NCI-H460 (cell line): Measurements from ENCODE around the gene ZNF222. TPM values are rescaled to one million over a fixed set of nuclear protein-coding genes. Genes with fewer than 3 reads are reported as not detected.

Source experiments
- DNase-seq: peaks from one replicate; pipeline ENCODE4 v3.0.0-alpha.2; 2016; ENCODE audit warnings: low read depth; ENCODE audit errors: extremely low read depth
- polyA plus RNA-seq: library from polyadenylated mRNA; depleted of rRNA; stranded (reverse); fragments of >200 nt; gene quantifications from 2 replicates; pipeline ENCODE4 v1.2.3, GENCODE V29; 2014; cell fraction: nucleus; rRNA removed
- total RNA-seq: library from RNA; depleted of rRNA; stranded (reverse); fragments of >200 nt; shearing (Covaris generic); gene quantifications from 2 replicates; pipeline ENCODE4 v1.2.3, GENCODE V29; 2014; rRNA removed

Gene ZNF222
- total RNA-seq, result 6.8 and 7.1 TPM in 2 replicates
- polyA plus RNA-seq, result 1.8 and 2.1 TPM in 2 replicates

GRCh38 chr19:44025217-44025936, at the start of gene ZNF222:
Gene ZNF222 (plus strand): TSS chr19:44025379. CDS start chr19:44025437, 58 bp downstream.
- peak; percentile 80 for DNase-seq

GRCh38 chr19:43976732-43977131, 48.4 kb upstream of the ZNF222 start:
- DNase-seq, result no peak

GRCh38 chr19:43983544-43983911, 41.7 kb upstream of the ZNF222 start:
- no peak for DNase-seq

GRCh38 chr19:43983912-43984686, 41.1 kb upstream of the ZNF222 start, which contains the start of gene ZNF155:
Gene ZNF155 (plus strand): TSS chr19:43984188. CDS start chr19:43988544, 4,356 bp downstream.
- peak; percentile 90 for DNase-seq

- DNase-seq, result no peak
These were observed 40.5 kb upstream of the ZNF222 start for GRCh38 chr19:43984687-43985000.

GRCh38 chr19:43997631-43998290, 27.4 kb upstream of the ZNF222 start:
- DNase-seq, result no peak

- no peak for DNase-seq
These were observed 23.0 kb upstream of the ZNF222 start for GRCh38 chr19:44002212-44002565.

- DNase-seq, result peak; percentile 93
These were observed 22.4 kb upstream of the ZNF222 start, which contains the start of gene ZNF230 for GRCh38 chr19:44002566-44003460. Gene ZNF230 (plus strand): TSS chr19:44002957. CDS start chr19:44007079, 4,122 bp downstream.

GRCh38 chr19:44003461-44004009, 21.6 kb upstream of the ZNF222 start:
- DNase-seq, result no peak

GRCh38 chr19:44005973-44006372, 19.2 kb upstream of the ZNF222 start:
- DNase-seq, result no peak

- DNase-seq, result no peak
These were observed 17.7 kb upstream of the ZNF222 start for GRCh38 chr19:44007473-44007872.

- no peak for DNase-seq
These were observed 14.7 kb upstream of the ZNF222 start for GRCh38 chr19:44010468-44010867.

- no peak for DNase-seq
These were observed 5.7 kb upstream of the ZNF222 start for GRCh38 chr19:44019498-44019897.

- DNase-seq, result no peak
These were observed 4.0 kb upstream of the ZNF222 start for GRCh38 chr19:44021221-44021620.

- DNase-seq, result no peak
These were observed 321 bp upstream of the ZNF222 start for GRCh38 chr19:44024900-44025216.

- DNase-seq, result no peak
These were observed 1.4 kb downstream of the ZNF222 start for GRCh38 chr19:44026622-44027021.

GRCh38 chr19:44032001-44032610, 6.9 kb downstream of the ZNF222 start:
- no peak for DNase-seq

- DNase-seq, result no peak
These were observed 17.0 kb downstream of the ZNF222 start for GRCh38 chr19:44042147-44042546.

- no peak for DNase-seq
These were observed 25.8 kb downstream of the ZNF222 start for GRCh38 chr19:44050740-44051649.
